ENCODE measurements around the gene VPS37B. TPM values are rescaled to one million over a fixed set of nuclear protein-coding genes. Genes with fewer than 3 reads are reported as not detected.

The VPS37B gene
- total and polyA plus RNA-seq, 2 experiments from 2014 or later = 31.7 to 47.3 TPM

GRCh38 chr12:122843455-122843854, 52.5 kb downstream of the VPS37B start:
- DNase-seq (ENCODE audit: low read depth in 1 of 2, low spot score in 1 of 2) = no peak
- Histone ChIP-seq H3K4me1 (ENCODE audit: low read depth) (peaks cover 8% of the 10 kb centered on the region), H3K36me3 (no peaks in the 10 kb centered on the region), H3K9me3 (ENCODE audit: low read depth) (no peaks in the 10 kb centered on the region), H3K27me3 (peaks cover 3% of the 10 kb centered on the region), H3K27ac (no peak overlapping the region), H3K4me3 (no peak overlapping the region)
- TF ChIP-seq CTCF (IDR thresholded peaks at IDR 0.05; ENCODE audit: low read depth, low read length) = no peak

- no peaks in the 10 kb centered on the region for H3K36me3 ChIP-seq
- DNase-seq (ENCODE audit: low read depth in 1 of 2, low spot score in 1 of 2) = no peak
- no peak overlapping the region for H3K27ac ChIP-seq
- peaks cover 10% of the 10 kb centered on the region for H3K27me3 ChIP-seq
- no peak overlapping the region for H3K4me3 ChIP-seq
- no peaks in the 10 kb centered on the region for H3K9me3 ChIP-seq (ENCODE audit: low read depth)
- TF ChIP-seq CTCF (IDR thresholded peaks at IDR 0.05; ENCODE audit: low read depth, low read length) = no peak
- peaks cover 8% of the 10 kb centered on the region for H3K4me1 ChIP-seq (ENCODE audit: low read depth)
Observed at GRCh38 chr12:122842505-122843405, 53.2 kb downstream of the VPS37B start.

DNA sequence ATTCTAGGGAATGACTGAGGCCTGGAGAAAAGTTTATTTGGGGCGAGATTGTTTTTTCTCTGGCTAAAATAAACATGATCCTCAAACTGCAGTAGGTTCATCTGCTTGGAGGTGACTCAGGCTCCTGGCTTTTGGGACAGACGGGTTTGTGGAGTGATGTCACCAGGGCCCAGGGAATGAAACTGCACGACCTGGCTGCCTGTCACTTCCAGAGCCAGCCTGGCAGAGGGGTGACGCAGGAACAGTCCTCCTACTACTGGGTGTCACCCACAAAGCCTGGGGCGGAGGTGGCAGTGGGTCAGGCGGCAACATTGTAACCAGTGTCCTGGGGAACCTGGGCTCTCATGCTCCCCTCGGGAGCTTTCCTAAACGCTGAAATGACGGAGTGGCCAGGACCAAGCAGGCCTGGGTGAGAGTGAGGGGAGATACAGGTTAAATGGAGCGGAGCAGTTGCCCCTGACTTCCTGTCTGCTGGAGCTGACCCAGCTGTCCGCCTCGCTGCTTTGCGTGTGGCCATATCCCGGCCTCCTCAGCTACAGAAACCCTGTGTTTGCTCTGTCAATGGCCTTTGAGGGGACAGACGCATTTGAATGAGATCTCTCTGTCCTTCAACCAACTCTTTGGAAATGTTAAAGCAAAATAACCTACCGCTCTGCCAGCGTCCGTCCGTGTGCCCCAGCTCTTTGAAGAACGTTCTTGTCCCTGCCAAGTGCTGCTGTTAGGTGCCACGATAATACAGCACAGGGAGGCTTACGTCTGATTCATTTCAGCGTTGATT, 54.2 kb downstream of the VPS37B start:
- TF ChIP-seq CTCF (IDR thresholded peaks at IDR 0.05; ENCODE audit: low read depth, low read length) = no peak
- DNase-seq (ENCODE audit: low read depth in 1 of 2, low spot score in 1 of 2) = no peak

DNA sequence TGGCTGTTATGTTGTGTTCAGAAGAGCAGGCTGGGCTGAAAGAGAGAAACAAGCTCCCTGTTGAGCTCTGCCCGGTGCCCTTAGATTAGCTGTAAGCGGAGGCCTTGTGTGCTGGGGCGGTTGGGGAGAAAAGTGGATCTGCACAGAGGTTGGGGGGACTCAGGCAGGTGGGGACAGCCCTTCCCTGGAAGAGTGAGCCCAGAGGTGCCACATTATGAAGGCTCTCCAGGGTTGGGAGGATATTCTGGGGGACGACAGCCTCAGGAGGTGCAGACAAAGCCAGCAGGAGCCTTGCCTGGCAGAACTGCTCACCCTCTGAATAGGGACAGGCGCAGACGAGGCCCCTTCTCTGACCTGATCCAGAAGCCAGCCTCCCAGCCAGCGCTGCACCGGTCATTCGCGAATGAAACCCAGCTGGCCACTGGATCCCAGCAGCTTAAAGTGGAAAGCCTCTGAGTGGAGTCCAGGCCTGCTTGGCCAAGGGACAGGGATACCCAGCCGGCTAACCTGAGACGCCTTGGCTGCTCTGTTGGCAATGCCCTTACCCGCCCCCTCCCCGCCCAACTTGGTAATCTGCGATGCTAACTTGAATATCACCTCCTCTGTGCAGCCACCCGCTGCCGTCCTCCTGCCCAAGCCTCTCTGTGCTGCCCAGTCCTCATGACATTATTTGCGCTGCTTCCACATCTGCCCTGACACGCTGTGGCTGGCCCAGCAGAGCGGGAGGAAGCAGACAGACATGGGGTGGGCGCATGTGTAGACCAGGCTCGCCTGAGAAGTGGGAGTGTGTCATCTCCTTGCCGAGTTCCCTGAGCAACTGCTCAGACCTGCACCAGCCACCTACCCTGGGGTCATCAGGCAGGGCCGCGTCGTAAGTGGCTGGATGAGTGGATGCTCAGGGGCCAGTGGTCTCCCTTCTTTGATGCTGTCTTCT, 55.1 kb downstream of the VPS37B start:
- Histone ChIP-seq H3K27me3 (peaks cover 16% of the 10 kb centered on the region), H3K27ac (no peak overlapping the region), H3K36me3 (no peaks in the 10 kb centered on the region), H3K4me1 (ENCODE audit: low read depth) (peaks cover 8% of the 10 kb centered on the region), H3K4me3 (no peak overlapping the region), H3K9me3 (ENCODE audit: low read depth) (no peaks in the 10 kb centered on the region)
- TF ChIP-seq CTCF (IDR thresholded peaks at IDR 0.05; ENCODE audit: low read depth, low read length) = no peak
- no peak for DNase-seq (ENCODE audit: low read depth in 1 of 2, low spot score in 1 of 2)

More for the DNA sequence above, 54.2 kb downstream of the VPS37B start:
- H3K9me3 ChIP-seq (ENCODE audit: low read depth) = no peaks in the 10 kb centered on the region
- H3K4me1 ChIP-seq (ENCODE audit: low read depth) = peaks cover 8% of the 10 kb centered on the region
- no peak overlapping the region for H3K27ac ChIP-seq
- H3K4me3 ChIP-seq = no peak overlapping the region
- H3K27me3 ChIP-seq = peaks cover 16% of the 10 kb centered on the region
- no peaks in the 10 kb centered on the region for H3K36me3 ChIP-seq
